Measurements from ENCODE around the gene A1CF.
"Not testable (repeated sequence)": the region's sequence is repeated elsewhere in the genome, so short reads cannot be mapped to it uniquely, and the experiment has no call there.

DNA sequence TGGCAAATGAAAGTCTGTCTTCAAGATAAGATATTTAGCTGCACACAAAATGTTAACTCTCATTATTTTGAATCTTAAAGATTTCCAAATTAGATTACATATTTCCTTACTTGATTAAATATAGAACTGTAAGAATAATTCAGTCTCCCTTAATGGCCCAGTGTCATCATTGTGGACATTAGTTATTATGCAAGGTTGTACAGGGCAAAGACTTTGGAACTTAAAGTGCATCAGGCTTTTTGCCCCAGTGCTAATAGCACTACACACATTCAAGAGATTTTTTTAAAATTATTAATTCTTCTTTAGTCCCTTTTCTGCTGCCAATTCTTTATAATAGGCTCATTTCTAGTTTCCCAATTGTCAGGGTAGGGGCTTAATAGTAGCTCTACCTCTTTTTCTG is 103.4 kb downstream of the A1CF start:
- TF ChIP-seq, protein P1, sequence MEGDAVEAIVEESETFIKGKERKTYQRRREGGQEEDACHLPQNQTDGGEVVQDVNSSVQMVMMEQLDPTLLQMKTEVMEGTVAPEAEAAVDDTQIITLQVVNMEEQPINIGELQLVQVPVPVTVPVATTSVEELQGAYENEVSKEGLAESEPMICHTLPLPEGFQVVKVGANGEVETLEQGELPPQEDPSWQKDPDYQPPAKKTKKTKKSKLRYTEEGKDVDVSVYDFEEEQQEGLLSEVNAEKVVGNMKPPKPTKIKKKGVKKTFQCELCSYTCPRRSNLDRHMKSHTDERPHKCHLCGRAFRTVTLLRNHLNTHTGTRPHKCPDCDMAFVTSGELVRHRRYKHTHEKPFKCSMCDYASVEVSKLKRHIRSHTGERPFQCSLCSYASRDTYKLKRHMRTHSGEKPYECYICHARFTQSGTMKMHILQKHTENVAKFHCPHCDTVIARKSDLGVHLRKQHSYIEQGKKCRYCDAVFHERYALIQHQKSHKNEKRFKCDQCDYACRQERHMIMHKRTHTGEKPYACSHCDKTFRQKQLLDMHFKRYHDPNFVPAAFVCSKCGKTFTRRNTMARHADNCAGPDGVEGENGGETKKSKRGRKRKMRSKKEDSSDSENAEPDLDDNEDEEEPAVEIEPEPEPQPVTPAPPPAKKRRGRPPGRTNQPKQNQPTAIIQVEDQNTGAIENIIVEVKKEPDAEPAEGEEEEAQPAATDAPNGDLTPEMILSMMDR (conservative IDR thresholded peaks at IDR 0.05; ENCODE audit: low read depth, low read length) = not testable (repeated sequence)
- TF ChIP-seq EZH2 (IDR thresholded peaks at IDR 0.05; ENCODE audit: low read length, unreplicated experiment) = not testable (repeated sequence)
